Endodermal cell (in vitro differentiated cells): Measurements from ENCODE around the gene SART1. TPM values are rescaled to one million over a fixed set of nuclear protein-coding genes. Genes with fewer than 3 reads are reported as not detected.

Source experiments
- DNase-seq: peaks from one replicate; pipeline ENCODE4 v3.0.0-alpha.2; 2017
- H3K27ac ChIP-seq: 2 replicates; pipeline ENCODE4 v1.5.1; 2013; ENCODE audit warnings: mild to moderate bottlenecking, low read depth, low read length, moderate library complexity
- H3K27me3 ChIP-seq: 2 replicates; pipeline ENCODE4 v1.6.1; 2013; ENCODE audit warnings: mild to moderate bottlenecking, low read length, moderate library complexity; ENCODE audit not compliant: insufficient read depth, control insufficient read depth, poor library complexity, severe bottlenecking
- H3K36me3 ChIP-seq: 2 replicates; pipeline ENCODE4 v1.7.0; 2013; ENCODE audit warnings: mild to moderate bottlenecking, low read length, moderate library complexity; ENCODE audit not compliant: control insufficient read depth, insufficient read depth
- H3K4me1 ChIP-seq: one replicate; pipeline ENCODE4 v1.7.0; 2013; ENCODE audit warnings: low read length; ENCODE audit not compliant: control insufficient read depth, insufficient read depth
- H3K4me3 ChIP-seq: 2 replicates; pipeline ENCODE4 v1.5.1; 2013; ENCODE audit warnings: mild to moderate bottlenecking, low read length, moderate library complexity
- H3K9ac ChIP-seq: 2 replicates; pipeline ENCODE4 v1.6.1; 2013; ENCODE audit warnings: mild to moderate bottlenecking, low read length, moderate library complexity; ENCODE audit not compliant: poor library complexity, severe bottlenecking; ENCODE audit errors: extremely low read depth
- H3K9me3 ChIP-seq: 2 replicates; pipeline ENCODE4 v1.6.1; 2013; ENCODE audit warnings: mild to moderate bottlenecking, low read length, moderate library complexity; ENCODE audit not compliant: control insufficient read depth
- H3K27ac Mint-ChIP-seq: 2 replicates; pipeline ENCODE4 v1.8.0; 2020; ENCODE audit warnings: mixed read lengths
- H3K27me3 Mint-ChIP-seq: 2 replicates; pipeline ENCODE4 v1.8.0; 2021; ENCODE audit warnings: mild to moderate bottlenecking, mixed read lengths; ENCODE audit not compliant: insufficient read depth
- H3K36me3 Mint-ChIP-seq: 2 replicates; pipeline ENCODE4 v1.8.0; 2020; ENCODE audit warnings: low read depth, mixed read lengths
- H3K4me1 Mint-ChIP-seq: 2 replicates; pipeline ENCODE4 v1.8.0; 2020; ENCODE audit warnings: mixed read lengths
- H3K4me3 Mint-ChIP-seq: 2 replicates; pipeline ENCODE4 v1.8.0; 2020; ENCODE audit warnings: mild to moderate bottlenecking, moderate library complexity, mixed read lengths
- H3K9me3 Mint-ChIP-seq: 2 replicates; pipeline ENCODE4 v1.8.0; 2020; ENCODE audit warnings: mild to moderate bottlenecking, mixed read lengths
- CTCF ChIP-seq: fragments of 200-600 bp; sonication (generic); conservative IDR thresholded peaks from 2 replicates; pipeline ENCODE4 v1.5.0; 2021; ENCODE audit warnings: antibody characterized with exemption, mild to moderate bottlenecking
- WGBS, 2 experiments: methylation state at CpG; one replicate each; pipeline versions ENCODE4 v1.1.5 to v1.1.7; 2013; ENCODE audit warnings: missing lambda C conversion rate in 2 of 2, mixed read lengths in 1 of 2; ENCODE audit not compliant: insufficient coverage in 1 of 2, insufficient read length in 1 of 2; 5-methylcytosine and 5-hydroxymethylcytosine counted together
- total RNA-seq, 2 donors: library from RNA; stranded (reverse); fragmentation: NEBNext Ultra II Directional in 1 of 2; extraction: Animal tissue kit (Norgen Biotek cat#: 25700) in 1 of 2; gene quantifications; 2 replicates in 1 of 2; 3 replicates in 1 of 2; pipeline ENCODE4 v1.2.1, GENCODE V29; 2021

SART1 gene
- total RNA-seq, 2 donors from 2014 or later = 50.6 to 52.0 TPM

GRCh38 chr11:66026017-66026529 is 64.5 kb downstream of the SART1 start, which contains the start of gene CATSPER1:
Gene CATSPER1, minus strand, starts transcription at chr11:66026479. Its CDS starts 100 bp downstream, at chr11:66026379.
- WGBS, 2 experiments = 91 to 92% methylated on average over 10 to 18 of the region's 18 CpGs
- H3K9me3 ChIP-seq = no peaks in the 10 kb centered on the region
- H3K4me3 ChIP-seq = no peak within 1 kb of the TSS
- H3K36me3 ChIP-seq = no peaks in the 10 kb centered on the region
- Mint-ChIP-seq H3K36me3 (no peaks in the 10 kb centered on the region), H3K9me3 (no peaks in the 10 kb centered on the region), H3K27me3 (peaks cover 32% of the 10 kb centered on the region), H3K27ac (no peak within 1 kb of the TSS), H3K4me3 (no peak within 1 kb of the TSS), H3K4me1 (no peaks in the 10 kb centered on the region)
- DNase-seq = no peak
- no peaks in the 10 kb centered on the region for H3K4me1 ChIP-seq
- no peak within 1 kb of the TSS for H3K27ac ChIP-seq
- H3K9ac ChIP-seq = no peak within 1 kb of the TSS
- no peak for TF ChIP-seq CTCF
- H3K27me3 ChIP-seq = peaks cover 6% of the 10 kb centered on the region

Other genes with a start within 250 kb of the SART1 start
- gene KAT5, start 249.5 kb upstream of the SART1 start, total RNA-seq = 10 to 100 TPM; 48.5 to 48.8 TPM
- gene RNASEH2C, start 240.9 kb upstream of the SART1 start, total RNA-seq = 10 to 100 TPM; 41.6 to 47.9 TPM
- gene AP5B1, start 180.8 kb upstream of the SART1 start, total RNA-seq = 10 to 100 TPM; 17.8 to 29.9 TPM
- 1 to 10 TPM; 3.4 to 5.5 TPM for gene OVOL1, start 174.7 kb upstream of the SART1 start, total RNA-seq
- 1 to 10 TPM; 1.5 to 4.3 TPM for gene SNX32, start 127.8 kb upstream of the SART1 start, total RNA-seq
- gene CFL1, start 103.6 kb upstream of the SART1 start, total RNA-seq = 1,000 to 10,000 TPM; 1,218 to 1,284 TPM
- gene MUS81, start 101.3 kb upstream of the SART1 start, total RNA-seq = 10 to 100 TPM; 51.0 to 64.5 TPM
- 10 to 100 TPM; 84.5 to 99.6 TPM for gene EFEMP2, start 88.9 kb upstream of the SART1 start, total RNA-seq
- not detected for gene CTSW, start 81.9 kb upstream of the SART1 start, total RNA-seq
- gene FIBP, start 73.3 kb upstream of the SART1 start, total RNA-seq = 10 to 100 TPM; 81.0 to 92.0 TPM
- 10 to 100 TPM; 18.2 to 23.9 TPM for gene CCDC85B, start 71.1 kb upstream of the SART1 start, total RNA-seq
- gene FOSL1, start 61.3 kb upstream of the SART1 start, total RNA-seq = 1 to 10 TPM in 1 of 2 donors, not detected in 1; 1.8 TPM
- gene C11orf68, start 42.7 kb upstream of the SART1 start, total RNA-seq = 10 to 100 TPM; 26.0 to 29.1 TPM
- gene DRAP1, start 42.3 kb upstream of the SART1 start, total RNA-seq = 100 to 1,000 TPM in 1 of 2 donors, 10 to 100 TPM in 1; 83.8 to 103 TPM
- gene TSGA10IP, start 16.3 kb upstream of the SART1 start, total RNA-seq = 1 to 10 TPM in 1 of 2 donors, under 1 TPM in 1; 0.97 to 5.6 TPM
- gene EIF1AD, start 40.4 kb downstream of the SART1 start, total RNA-seq = 10 to 100 TPM; 37.4 to 40.1 TPM
- 100 to 1,000 TPM; 348 to 409 TPM for gene BANF1, start 40.8 kb downstream of the SART1 start, total RNA-seq
- gene CST6, start 50.3 kb downstream of the SART1 start, total RNA-seq = 1 to 10 TPM; 2.1 to 4.2 TPM
- gene CATSPER1, start 64.7 kb downstream of the SART1 start, total RNA-seq = not detected
- gene GAL3ST3, start 87.4 kb downstream of the SART1 start, total RNA-seq = 10 to 100 TPM in 1 of 2 donors, 1 to 10 TPM in 1; 7.4 to 11.2 TPM
- gene SF3B2, start 90.6 kb downstream of the SART1 start, total RNA-seq = 100 to 1,000 TPM; 209 to 254 TPM
- gene PACS1, start 108.5 kb downstream of the SART1 start, total RNA-seq = 10 to 100 TPM; 67.0 to 67.1 TPM